HepG2 (cell line): ENCODE measurements around the gene METTL27. TPM values are rescaled to one million over a fixed set of nuclear protein-coding genes. Genes with fewer than 3 reads are reported as not detected.

Experiments used
- CBX1 ChIP-seq: IDR thresholded peaks from one replicate; pipeline ENCODE4 v1.6.1; 2016; ENCODE audit warnings: antibody characterized with exemption, low read depth
- CENPX ChIP-seq: sonication (generic); formaldehyde crosslinking; IDR thresholded peaks from 2 replicates; pipeline ENCODE4 v1.9.0; 2021; ENCODE audit warnings: mild to moderate bottlenecking, missing genetic modification reagents, moderate library complexity
- DR1 ChIP-seq: sonication (generic); formaldehyde crosslinking; IDR thresholded peaks from 2 replicates; pipeline ENCODE4 v1.8.0; 2021; ENCODE audit warnings: mild to moderate bottlenecking, missing genetic modification reagents, inconsistent platforms
- GABPB1 ChIP-seq: IDR thresholded peaks from 2 replicates; pipeline ENCODE4 v1.6.1; 2016; ENCODE audit warnings: mild to moderate bottlenecking, missing genetic modification reagents, moderate library complexity, missing compliant biosample characterization
- GPBP1L1 ChIP-seq: sonication (generic); formaldehyde crosslinking; IDR thresholded peaks from 2 replicates; pipeline ENCODE4 v1.5.0; 2020; ENCODE audit warnings: mild to moderate bottlenecking, missing genetic modification reagents
- HNF1B ChIP-seq: sonication (generic); formaldehyde crosslinking; IDR thresholded peaks from 2 replicates; pipeline ENCODE4 v1.5.1; 2020; ENCODE audit warnings: mild to moderate bottlenecking, moderate library complexity, missing genetic modification reagents
- HNF4G ChIP-seq, 2 experiments: sonication (generic) in 1 of 2; formaldehyde crosslinking in 1 of 2; IDR thresholded peaks; 2 replicates each; pipeline versions ENCODE4 v1.4.0 to v1.6.1; 2011 to 2020; ENCODE audit warnings: borderline replicate concordance in 2 of 2, low read depth in 2 of 2, mild to moderate bottlenecking in 2 of 2, low read length in 1 of 2, missing genetic modification reagents in 1 of 2, moderate library complexity in 1 of 2
- HOMEZ ChIP-seq: IDR thresholded peaks from 2 replicates; pipeline ENCODE4 v1.6.1; 2016; ENCODE audit warnings: low read depth
- PAX8 ChIP-seq: sonication (generic); formaldehyde crosslinking; IDR thresholded peaks from 2 replicates; pipeline ENCODE4 v1.8.0; 2022; ENCODE audit warnings: mild to moderate bottlenecking, missing genetic modification reagents, borderline replicate concordance
- PCBP1 ChIP-seq: fragments of 200-400 bp; formaldehyde crosslinking; IDR thresholded peaks from 2 replicates; pipeline ENCODE4 v1.6.1; 2017; ENCODE audit warnings: mild to moderate bottlenecking, low read depth, low read length, borderline replicate concordance
- POGZ ChIP-seq: sonication (generic); formaldehyde crosslinking; IDR thresholded peaks from 2 replicates; pipeline ENCODE4 v1.4.0; 2020; ENCODE audit warnings: mild to moderate bottlenecking, missing genetic modification reagents
- REXO4 ChIP-seq: sonication (generic); formaldehyde crosslinking; IDR thresholded peaks from 2 replicates; pipeline ENCODE4 v1.8.0; 2022; ENCODE audit warnings: missing genetic modification reagents, mild to moderate bottlenecking, borderline replicate concordance
- RNF2 ChIP-seq: fragments of 450-650 bp; conservative IDR thresholded peaks from 2 replicates; pipeline ENCODE4 v1.6.1; 2016; ENCODE audit warnings: low read depth
- SP4 ChIP-seq: sonication (generic); formaldehyde crosslinking; IDR thresholded peaks from 2 replicates; pipeline ENCODE4 v1.8.1; 2023; ENCODE audit warnings: mild to moderate bottlenecking, missing genetic modification reagents
- SP5 ChIP-seq: IDR thresholded peaks from 2 replicates; pipeline ENCODE4 v1.6.1; 2016; ENCODE audit warnings: low read depth, borderline replicate concordance
- ZFP91 ChIP-seq: sonication (generic); formaldehyde crosslinking; IDR thresholded peaks from 2 replicates; pipeline ENCODE4 v1.9.0; 2022; ENCODE audit warnings: missing genetic modification reagents, mild to moderate bottlenecking, borderline replicate concordance
- ZNF274 ChIP-seq: sonication (generic); formaldehyde crosslinking; IDR thresholded peaks from 2 replicates; pipeline ENCODE4 v1.5.1; 2020; ENCODE audit warnings: mild to moderate bottlenecking, missing genetic modification reagents
- ZNF275 ChIP-seq: sonication (generic); formaldehyde crosslinking; IDR thresholded peaks from 2 replicates; pipeline ENCODE4 v1.8.0; 2022; ENCODE audit warnings: missing genetic modification reagents, mild to moderate bottlenecking, inconsistent platforms, borderline replicate concordance
- ZNF276 ChIP-seq: sonication (generic); formaldehyde crosslinking; IDR thresholded peaks from 2 replicates; pipeline ENCODE4 v1.4.0; 2020; ENCODE audit warnings: mild to moderate bottlenecking, low read depth, missing genetic modification reagents
- ZNF572 ChIP-seq: sonication (generic); formaldehyde crosslinking; IDR thresholded peaks from 2 replicates; pipeline ENCODE4 v1.5.1; 2020; ENCODE audit warnings: mild to moderate bottlenecking, missing genetic modification reagents
- polyA plus RNA-seq, 8 experiments: library from polyadenylated mRNA; depleted of rRNA in 3 of 8; stranded (reverse) in 7 of 8; unstranded in 1 of 8; fragments of >200 nt; fragmentation: Illumina TruSeq in 4 of 8; extraction: Trizol in 4 of 8; gene quantifications; 2 replicates each; pipeline versions ENCODE4 v1.2.1 to v1.2.3, GENCODE V29; 2011 to 2016; ENCODE audit warnings: low read depth in 4 of 8, missing spikeins in 1 of 8, mixed read lengths in 1 of 8; ENCODE audit not compliant: insufficient read depth in 1 of 8
- total RNA-seq, 5 experiments: library from RNA; depleted of rRNA; stranded (reverse); fragments of >200 nt; fragmentation: Illumina TruSeq; extraction: Trizol; gene quantifications; 2 replicates each; pipeline ENCODE4 v1.2.3, GENCODE V29; 2016; ENCODE audit warnings: low read depth in 1 of 5

The METTL27 gene
- total and polyA plus RNA-seq, 2 of the 13 experiments (the other 11 are each of a cell fraction or from before 2014, with no cell fraction given) = 2.0 to 3.0 TPM

GRCh38 chr7:73870041-73870492, 27.8 kb upstream of the METTL27 start (continued):
- TF ChIP-seq HNF4G (IDR thresholded peaks at IDR 0.05; ENCODE audit: borderline replicate concordance, low read depth, low read length) (peak; percentile 89), HNF4G (CRISPR knock-in tag; IDR thresholded peaks at IDR 0.05; ENCODE audit: borderline replicate concordance, low read depth) (peak; percentile 91; the same call in 1 of the 2 replicates), ZNF275 (CRISPR knock-in tag) (no peak), SP5 (CRISPR knock-in tag) (peak; percentile 44; the same call in 1 of the 2 replicates), CBX1 (peak; percentile 68), POGZ (CRISPR knock-in tag) (peak; percentile 67), PCBP1 (no peak), RNF2 (no peak), HOMEZ (CRISPR knock-in tag) (no peak), CENPX (no peak), ZNF572 (CRISPR knock-in tag) (no peak), ZNF276 (CRISPR knock-in tag) (no peak), ZNF274 (0 out of 2 replicates have a peak, but pooled peaks have one; percentile 30), PAX8 (CRISPR knock-in tag) (no peak), ZFP91 (no peak), SP4 (peak; percentile 58; the same call in 1 of the 2 replicates), DR1 (no peak), REXO4 (CRISPR knock-in tag) (no peak), GABPB1 (CRISPR knock-in tag) (peak; percentile 77), HNF1B (CRISPR knock-in tag) (peak; percentile 82), GPBP1L1 (CRISPR knock-in tag) (no peak)
